PC-9 (cell line): ENCODE results near the gene MYOM1. TPM values are rescaled to one million over a fixed set of nuclear protein-coding genes. Genes with fewer than 3 reads are reported as not detected.

ENCODE experiments used
- BruUV-seq: library from RNA; stranded (reverse); fragments of 400-500 nt; replicated peaks from 2 replicates; lab custom pipeline; 2021; lab: Mats Ljungman, UMichigan
- CTCF ChIA-PET: fragments of 300-600 bp; sonication (Branson Sonifier 250); formaldehyde crosslinking; loops from one replicate; lab custom pipeline; 2022; ENCODE audit warnings: antibody characterized with exemption; lab: Charles Lee
- POLR2A ChIA-PET: fragments of 300-600 bp; sonication (Branson Sonifier 250); formaldehyde crosslinking; loops from one replicate; lab custom pipeline; 2022; ENCODE audit warnings: antibody characterized with exemption; ENCODE audit not compliant: unreplicated experiment; lab: Charles Lee
- DNase-seq, 2 experiments: peaks; one replicate each; pipeline versions ENCODE4 v3.0.0 to v3.0.0-alpha.2; 2015 to 2022; ENCODE audit warnings: mixed read lengths in 1 of 2
- H2AFZ ChIP-seq: fragments of 200-600 bp; sonication (generic); 2 replicates; pipeline ENCODE4 v1.8.1; 2017; ENCODE audit warnings: antibody characterized with exemption
- H3F3A ChIP-seq: fragments of 200-600 bp; sonication (generic); 2 replicates; pipeline ENCODE4 v1.8.1; 2017; ENCODE audit warnings: antibody characterized with exemption, mild to moderate bottlenecking, low read depth; ENCODE audit not compliant: insufficient read depth
- H3K27ac ChIP-seq: fragments of 200-600 bp; sonication (generic); 2 replicates; pipeline ENCODE4 v1.6.1; 2016; ENCODE audit warnings: mixed run types
- H3K27me3 ChIP-seq: fragments of 200-600 bp; sonication (generic); 2 replicates; pipeline ENCODE4 v1.6.1; 2016; ENCODE audit warnings: low read depth, mixed run types; ENCODE audit not compliant: insufficient read depth
- H3K36me3 ChIP-seq: fragments of 200-600 bp; sonication (generic); 2 replicates; pipeline ENCODE4 v1.6.1; 2016; ENCODE audit warnings: low read depth, mixed run types
- H3K4me1 ChIP-seq: fragments of 200-600 bp; sonication (generic); replicated peaks from 2 replicates; pipeline ENCODE4 v1.6.1; 2016; ENCODE audit warnings: mixed run types; ENCODE audit not compliant: insufficient read depth
- H3K4me2 ChIP-seq: fragments of 200-600 bp; sonication (generic); 2 replicates; pipeline ENCODE4 v1.6.1; 2017; ENCODE audit warnings: mixed run types
- H3K4me3 ChIP-seq: fragments of 200-600 bp; sonication (generic); 2 replicates; pipeline ENCODE4 v1.6.1; 2016; ENCODE audit warnings: mixed run types
- H3K79me2 ChIP-seq: fragments of 200-600 bp; sonication (generic); 2 replicates; pipeline ENCODE4 v1.6.1; 2017; ENCODE audit warnings: low read depth, mixed run types
- H3K9me2 ChIP-seq: fragments of 200-600 bp; sonication (generic); 2 replicates; pipeline ENCODE4 v1.8.1; 2017; ENCODE audit warnings: mild to moderate bottlenecking; ENCODE audit not compliant: insufficient read depth
- H3K9me3 ChIP-seq: fragments of 200-600 bp; sonication (generic); 2 replicates; pipeline ENCODE4 v1.8.1; 2016; ENCODE audit warnings: low read depth; ENCODE audit not compliant: insufficient read depth
- H4K20me1 ChIP-seq: fragments of 200-600 bp; sonication (generic); 2 replicates; pipeline ENCODE4 v1.8.1; 2017; ENCODE audit not compliant: insufficient read depth
- CTCF ChIP-seq: fragments of 200-600 bp; sonication (generic); conservative IDR thresholded peaks from 2 replicates; pipeline ENCODE4 v1.6.1; 2017; ENCODE audit warnings: mixed run types, antibody characterized with exemption, mild to moderate bottlenecking, moderate library complexity
- EZH2 ChIP-seq: fragments of 200-600 bp; sonication (generic); IDR thresholded peaks from 2 replicates; pipeline ENCODE4 v1.8.0; 2017; ENCODE audit warnings: antibody characterized with exemption, low read depth
- intact Hi-C: fragments of 100-400 bp; cut with micrococcal nuclease; formaldehyde crosslinking; loops from one replicate; pipeline ENCODE4 v1.10.0; 2022; ENCODE audit not compliant: unreplicated experiment
- total RNA-seq: library from RNA; stranded (reverse); gene quantifications from 2 replicates; pipeline ENCODE4 v1.2.3, GENCODE V29; 2021

MYOM1 gene
- total RNA-seq, 1 experiment from 2014 or later: 1.3 TPM

GRCh38 chr18:3180325-3180724, 39.4 kb downstream of the MYOM1 start:
- Histone ChIP-seq H4K20me1 (no peaks in the 10 kb centered on the region), H3K4me2 (no peak overlapping the region), H3K9me2 (no peaks in the 10 kb centered on the region), H3K36me3 (no peaks in the 10 kb centered on the region), H2AFZ (no peak overlapping the region), H3F3A (no peaks in the 10 kb centered on the region), H3K79me2 (no peaks in the 10 kb centered on the region), H3K27me3 (no peaks in the 10 kb centered on the region), H3K4me1 (no peaks in the 10 kb centered on the region), H3K9me3 (no peaks in the 10 kb centered on the region), H3K27ac (no peak overlapping the region), H3K4me3 (no peak overlapping the region)
- no TSS peak for BruUV-seq
- CTCF ChIA-PET: interaction anchor here (0.6 kb wide), 2 partner anchors 194 to 1956 kb away, joined by 3 to 4 read pairs; no protein-coding TSS in a partner anchor
- POLR2A ChIA-PET: no interaction called here
- TF ChIP-seq CTCF (no peak), EZH2 (no peak)
- no peak for DNase-seq
- intact Hi-C loops: no loop called here

- no peak overlapping the region for H3K27ac ChIP-seq
- H3K27me3 ChIP-seq: no peaks in the 10 kb centered on the region
- H3K9me3 ChIP-seq: no peaks in the 10 kb centered on the region
- no peak overlapping the region for H3K4me3 ChIP-seq
- H3K4me1 ChIP-seq: no peaks in the 10 kb centered on the region
- TF ChIP-seq EZH2 (no peak), CTCF (no peak)
- BruUV-seq: no TSS peak
- H3K4me2 ChIP-seq: no peak overlapping the region
- H3K36me3 ChIP-seq: no peaks in the 10 kb centered on the region
- CTCF ChIA-PET: interaction anchor here (0.6 kb wide), 1 partner anchor 193 kb away, joined by 3 read pairs; no protein-coding TSS in a partner anchor
- no peaks in the 10 kb centered on the region for H3K79me2 ChIP-seq
- no peaks in the 10 kb centered on the region for H3F3A ChIP-seq
- intact Hi-C loops: no loop called here
- no peak overlapping the region for H2AFZ ChIP-seq
- no peak for DNase-seq
- no peaks in the 10 kb centered on the region for H4K20me1 ChIP-seq
- POLR2A ChIA-PET: no interaction called here
- H3K9me2 ChIP-seq: no peaks in the 10 kb centered on the region
These were observed 40.2 kb downstream of the MYOM1 start for GRCh38 chr18:3179430-3180089.

GRCh38 chr18:3177902-3178687, 41.7 kb downstream of the MYOM1 start:
- no peak for TF ChIP-seq CTCF
- no peak for TF ChIP-seq EZH2
- Histone ChIP-seq H3K9me3 (no peaks in the 10 kb centered on the region), H3K27ac (no peak overlapping the region), H3K4me3 (no peak overlapping the region), H3F3A (no peaks in the 10 kb centered on the region), H3K9me2 (no peaks in the 10 kb centered on the region), H4K20me1 (no peaks in the 10 kb centered on the region), H2AFZ (no peak overlapping the region), H3K79me2 (no peaks in the 10 kb centered on the region), H3K36me3 (no peaks in the 10 kb centered on the region), H3K4me2 (no peak overlapping the region), H3K27me3 (no peaks in the 10 kb centered on the region), H3K4me1 (no peaks in the 10 kb centered on the region)
- CTCF ChIA-PET: interaction anchor here (0.5 to 0.6 kb wide), 2 partner anchors 12 to 111 kb away, joined by 3 to 9 read pairs; no protein-coding TSS in a partner anchor
- DNase-seq: no peak
- intact Hi-C loops: no loop called here
- BruUV-seq: no TSS peak
- POLR2A ChIA-PET: no interaction called here
